Measurements from ENCODE around the gene COX4I2.
"Not testable (repeated sequence)": the region's sequence is repeated elsewhere in the genome, so short reads cannot be mapped to it uniquely, and the experiment has no call there.

COX4I2 gene

GRCh38 chr20:31666258-31667042 lies 28.7 kb downstream of the COX4I2 start:
- Histone ChIP-seq H3K4me3 (replicated peaks; ENCODE audit: insufficient read depth, low read length) (no peak overlapping the region), H3K27me3 (ENCODE audit: insufficient read depth, poor library complexity, severe bottlenecking) (no peaks in the 10 kb centered on the region), H3K27ac (replicated peaks) (peak overlapping the region; percentile 28)
- peak; percentile 29 to 73 for DNase-seq (ENCODE audit: low read depth in 1 of 2, low spot score in 1 of 2)
- TF ChIP-seq SPI1 (IDR thresholded peaks at IDR 0.05; ENCODE audit: borderline replicate concordance, low read depth) (no peak), POLR2AphosphoS5 (IDR thresholded peaks at IDR 0.05; ENCODE audit: low read depth) (no peak), REST (IDR thresholded peaks at IDR 0.05; ENCODE audit: insufficient replicate concordance, low read depth) (no peak), GABPA (IDR thresholded peaks at IDR 0.05; ENCODE audit: low read depth) (no peak)
- TF ChIP-seq, protein P1, sequence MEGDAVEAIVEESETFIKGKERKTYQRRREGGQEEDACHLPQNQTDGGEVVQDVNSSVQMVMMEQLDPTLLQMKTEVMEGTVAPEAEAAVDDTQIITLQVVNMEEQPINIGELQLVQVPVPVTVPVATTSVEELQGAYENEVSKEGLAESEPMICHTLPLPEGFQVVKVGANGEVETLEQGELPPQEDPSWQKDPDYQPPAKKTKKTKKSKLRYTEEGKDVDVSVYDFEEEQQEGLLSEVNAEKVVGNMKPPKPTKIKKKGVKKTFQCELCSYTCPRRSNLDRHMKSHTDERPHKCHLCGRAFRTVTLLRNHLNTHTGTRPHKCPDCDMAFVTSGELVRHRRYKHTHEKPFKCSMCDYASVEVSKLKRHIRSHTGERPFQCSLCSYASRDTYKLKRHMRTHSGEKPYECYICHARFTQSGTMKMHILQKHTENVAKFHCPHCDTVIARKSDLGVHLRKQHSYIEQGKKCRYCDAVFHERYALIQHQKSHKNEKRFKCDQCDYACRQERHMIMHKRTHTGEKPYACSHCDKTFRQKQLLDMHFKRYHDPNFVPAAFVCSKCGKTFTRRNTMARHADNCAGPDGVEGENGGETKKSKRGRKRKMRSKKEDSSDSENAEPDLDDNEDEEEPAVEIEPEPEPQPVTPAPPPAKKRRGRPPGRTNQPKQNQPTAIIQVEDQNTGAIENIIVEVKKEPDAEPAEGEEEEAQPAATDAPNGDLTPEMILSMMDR (IDR thresholded peaks at IDR 0.05; ENCODE audit: insufficient read depth, low read length), result no peak

GRCh38 chr20:31667315-31668285 lies 29.9 kb downstream of the COX4I2 start:
- TF ChIP-seq, protein P1 (IDR thresholded peaks at IDR 0.05; ENCODE audit: insufficient read depth, low read length), result no peak
- 0 out of 2 replicates have a peak, but pooled peaks have one; percentile 37 for TF ChIP-seq GABPA (IDR thresholded peaks at IDR 0.05; ENCODE audit: low read depth)
- no peak for TF ChIP-seq REST (IDR thresholded peaks at IDR 0.05; ENCODE audit: insufficient replicate concordance, low read depth)
- 0 out of 2 replicates have a peak, but pooled peaks have one; percentile 25 for TF ChIP-seq POLR2AphosphoS5 (IDR thresholded peaks at IDR 0.05; ENCODE audit: low read depth)
- peak; percentile 67; the same call in 1 of the 2 replicates for TF ChIP-seq SPI1 (IDR thresholded peaks at IDR 0.05; ENCODE audit: borderline replicate concordance, low read depth)
- Histone ChIP-seq H3K27ac (replicated peaks) (peak overlapping the region; percentile 28), H3K4me3 (replicated peaks; ENCODE audit: insufficient read depth, low read length) (no peak overlapping the region), H3K27me3 (ENCODE audit: insufficient read depth, poor library complexity, severe bottlenecking) (no peaks in the 10 kb centered on the region)
- peak; percentile 32 to 42 for DNase-seq (ENCODE audit: low read depth in 1 of 2, low spot score in 1 of 2)

- not testable (repeated sequence) for H3K4me3 ChIP-seq (replicated peaks; ENCODE audit: insufficient read depth, low read length); H3K27me3 ChIP-seq (ENCODE audit: insufficient read depth, poor library complexity, severe bottlenecking); H3K27ac ChIP-seq (replicated peaks); DNase-seq (ENCODE audit: low read depth in 1 of 2, low spot score in 1 of 2)
These were observed 31.2 kb downstream of the COX4I2 start for GRCh38 chr20:31668944-31669343.

DNA sequence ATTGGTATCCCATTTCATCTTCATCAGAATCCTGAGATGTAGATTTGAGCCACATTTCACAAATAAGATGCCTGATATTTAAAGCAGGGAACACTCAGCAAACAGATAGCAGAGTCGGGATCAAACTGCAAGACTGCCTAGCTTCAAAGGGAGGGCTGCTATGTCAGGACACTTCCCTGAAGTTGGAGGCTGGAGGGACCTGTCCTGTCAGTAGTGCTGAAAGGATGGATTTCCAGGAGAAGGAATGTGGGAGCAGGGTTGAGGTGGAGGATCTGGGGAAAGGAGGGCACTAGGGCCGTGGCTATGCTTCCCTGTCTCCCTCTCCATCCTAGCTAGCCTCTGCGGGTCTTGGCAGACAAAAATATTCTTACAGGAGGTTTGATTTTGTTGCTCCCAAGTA lies 32.2 kb downstream of the COX4I2 start:
- no peak overlapping the region for H3K4me3 ChIP-seq (replicated peaks; ENCODE audit: insufficient read depth, low read length)
- TF ChIP-seq GABPA (IDR thresholded peaks at IDR 0.05; ENCODE audit: low read depth), result no peak
- no peak for TF ChIP-seq REST (IDR thresholded peaks at IDR 0.05; ENCODE audit: insufficient replicate concordance, low read depth)
- TF ChIP-seq SPI1 (IDR thresholded peaks at IDR 0.05; ENCODE audit: borderline replicate concordance, low read depth), result no peak
- no peak for TF ChIP-seq POLR2AphosphoS5 (IDR thresholded peaks at IDR 0.05; ENCODE audit: low read depth)
- TF ChIP-seq, protein P1 (IDR thresholded peaks at IDR 0.05; ENCODE audit: insufficient read depth, low read length), result no peak
- no peaks in the 10 kb centered on the region for H3K27me3 ChIP-seq (ENCODE audit: insufficient read depth, poor library complexity, severe bottlenecking)
- no peak for DNase-seq (ENCODE audit: low read depth in 1 of 2, low spot score in 1 of 2)
- H3K27ac ChIP-seq (replicated peaks), result no peak overlapping the region

Data from HL-60 (cell line).